GM19035 (cell line): ENCODE data around the gene BTF3.
"Not testable (repeated sequence)": the region's sequence is repeated elsewhere in the genome, so short reads cannot be mapped to it uniquely, and the experiment has no call there.

Experiments used
- ATAC-seq: cut with Tn5 transposase; IDR thresholded peaks from one replicate; pipeline ENCODE4 v1.9.1; 2021; ENCODE audit not compliant: unreplicated experiment

Gene BTF3

DNA sequence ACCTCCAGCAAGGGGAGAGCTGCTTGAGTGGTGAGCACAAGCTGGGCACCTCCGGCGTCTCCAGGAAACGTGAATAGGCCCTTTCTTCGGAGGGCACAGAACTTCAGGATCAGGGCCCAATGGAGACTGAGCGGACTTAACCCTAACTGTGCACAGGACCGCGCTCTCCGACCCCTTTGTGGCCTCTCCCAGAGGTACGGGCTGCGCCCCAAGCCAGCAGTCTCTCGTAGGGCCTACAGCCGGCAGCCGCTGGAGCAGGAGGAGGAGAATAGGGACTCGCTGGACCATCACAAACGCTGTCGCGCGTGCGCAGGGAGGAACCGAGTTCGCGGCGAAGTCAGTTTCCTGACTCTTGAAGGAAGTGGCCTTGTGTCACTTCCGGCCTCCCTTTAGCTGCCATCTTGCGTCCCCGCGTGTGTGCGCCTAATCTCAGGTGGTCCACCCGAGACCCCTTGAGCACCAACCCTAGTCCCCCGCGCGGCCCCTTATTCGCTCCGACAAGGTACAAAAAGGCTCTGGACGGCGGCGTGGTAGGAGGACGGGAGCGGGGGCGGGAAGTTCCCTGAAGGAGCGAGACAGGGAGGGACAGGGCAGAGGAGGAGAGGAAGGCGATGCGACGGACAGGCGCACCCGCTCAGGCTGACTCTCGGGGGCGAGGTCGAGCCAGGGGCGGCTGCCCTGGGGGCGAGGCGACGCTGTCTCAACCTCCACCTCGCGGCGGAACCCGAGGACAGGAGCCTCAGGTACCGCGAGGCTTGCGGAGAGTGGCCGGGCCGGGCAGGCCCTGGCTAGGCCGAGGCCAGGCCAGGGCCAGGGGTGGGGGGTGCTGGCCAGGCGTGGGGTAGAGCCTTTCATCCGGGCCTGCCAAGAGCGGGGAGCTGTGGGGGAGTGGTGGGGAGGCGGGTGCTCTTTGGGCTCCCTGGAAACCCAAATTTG is at the start of gene BTF3:
BTF3 (plus strand) TSS at position 386 of the 936 bp plus-strand sequence; CDS start at position 612, 226 bp downstream.
- peak; percentile 94 for ATAC-seq

DNA sequence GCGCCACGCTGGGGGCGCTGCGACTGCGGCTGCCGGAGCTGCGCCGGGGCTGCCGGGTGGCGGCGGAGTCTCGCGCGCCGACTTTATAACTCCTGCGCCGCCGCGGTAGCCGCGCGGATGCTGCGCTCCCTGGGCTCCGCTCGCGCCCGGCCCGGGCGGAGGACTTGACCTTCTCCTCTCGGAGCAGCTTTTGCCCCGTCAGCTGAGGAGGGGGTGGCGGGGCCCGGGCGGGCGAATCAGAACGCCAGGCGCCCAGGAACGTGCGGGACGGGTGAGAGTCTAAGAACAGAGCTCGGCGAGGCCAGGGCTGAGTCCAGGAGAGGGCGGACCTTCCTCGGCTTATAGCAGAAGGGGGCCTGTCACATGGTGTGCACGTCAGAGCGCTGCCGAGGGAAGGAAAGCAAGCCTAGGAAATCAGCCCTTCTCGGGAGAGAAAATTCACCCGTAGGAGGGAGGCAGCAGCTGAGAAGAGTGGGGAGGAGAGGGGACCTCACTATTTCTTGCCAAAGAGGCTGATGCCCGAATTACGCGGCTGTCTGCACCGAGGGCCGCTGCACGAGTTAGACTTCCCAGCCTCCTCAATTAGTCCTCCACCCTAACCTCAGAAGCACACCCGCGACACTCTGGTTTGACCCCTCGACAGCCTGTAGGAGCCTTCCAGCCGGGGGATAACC is 49.6 kb upstream of the BTF3 start, which contains the start of gene FOXD1:
FOXD1 (minus strand) TSS at position 315 of the 674 bp plus-strand sequence. CDS start 415 bp downstream, outside the sequence.
- ATAC-seq, result peak; percentile 67

DNA sequence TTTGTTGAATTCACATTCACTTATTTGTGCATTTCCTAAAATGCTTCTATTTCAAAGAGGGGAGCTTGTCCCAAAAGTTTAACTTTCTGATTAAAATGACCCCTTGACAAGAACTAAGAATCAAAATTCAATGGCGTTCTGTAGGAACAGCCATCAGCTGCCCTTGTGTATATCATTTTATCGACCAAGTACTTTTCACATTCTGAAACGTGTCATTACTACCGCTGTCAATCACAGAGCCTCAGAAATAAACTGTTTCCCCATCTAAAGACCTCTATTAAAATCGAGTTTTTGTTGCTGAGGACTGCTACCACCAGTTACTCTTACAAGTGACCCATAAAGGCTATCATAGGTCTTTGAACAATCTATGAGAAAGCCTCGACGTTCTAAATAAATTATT is 48.1 kb upstream of the BTF3 start:
- ATAC-seq, result no peak

DNA sequence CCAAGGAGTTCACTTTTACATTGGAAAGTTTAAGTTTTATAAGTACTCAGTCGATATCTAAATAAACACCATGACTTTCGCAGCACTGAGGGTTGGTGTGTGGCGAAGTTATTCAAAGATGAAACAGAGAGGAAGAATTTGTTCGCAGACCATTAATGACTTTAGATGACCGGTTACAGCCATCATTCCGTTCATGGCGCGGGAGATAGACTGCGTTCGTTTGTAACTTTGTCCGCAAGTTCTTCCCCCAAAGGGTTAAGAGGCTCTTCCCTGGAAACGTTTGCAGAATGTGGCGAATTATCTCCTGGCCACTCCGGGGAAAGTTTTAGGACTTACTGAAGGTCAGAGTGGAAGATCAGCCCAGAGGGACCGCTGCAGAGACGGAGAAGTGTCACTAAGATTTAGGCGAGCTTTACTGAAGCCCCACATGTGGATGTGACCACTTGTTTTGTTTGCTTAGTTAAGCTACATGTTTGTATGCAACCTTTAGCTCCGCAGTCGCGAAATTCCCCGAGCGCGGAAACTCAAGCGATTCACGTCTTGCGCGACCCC is 47.5 kb upstream of the BTF3 start:
- no peak for ATAC-seq

DNA sequence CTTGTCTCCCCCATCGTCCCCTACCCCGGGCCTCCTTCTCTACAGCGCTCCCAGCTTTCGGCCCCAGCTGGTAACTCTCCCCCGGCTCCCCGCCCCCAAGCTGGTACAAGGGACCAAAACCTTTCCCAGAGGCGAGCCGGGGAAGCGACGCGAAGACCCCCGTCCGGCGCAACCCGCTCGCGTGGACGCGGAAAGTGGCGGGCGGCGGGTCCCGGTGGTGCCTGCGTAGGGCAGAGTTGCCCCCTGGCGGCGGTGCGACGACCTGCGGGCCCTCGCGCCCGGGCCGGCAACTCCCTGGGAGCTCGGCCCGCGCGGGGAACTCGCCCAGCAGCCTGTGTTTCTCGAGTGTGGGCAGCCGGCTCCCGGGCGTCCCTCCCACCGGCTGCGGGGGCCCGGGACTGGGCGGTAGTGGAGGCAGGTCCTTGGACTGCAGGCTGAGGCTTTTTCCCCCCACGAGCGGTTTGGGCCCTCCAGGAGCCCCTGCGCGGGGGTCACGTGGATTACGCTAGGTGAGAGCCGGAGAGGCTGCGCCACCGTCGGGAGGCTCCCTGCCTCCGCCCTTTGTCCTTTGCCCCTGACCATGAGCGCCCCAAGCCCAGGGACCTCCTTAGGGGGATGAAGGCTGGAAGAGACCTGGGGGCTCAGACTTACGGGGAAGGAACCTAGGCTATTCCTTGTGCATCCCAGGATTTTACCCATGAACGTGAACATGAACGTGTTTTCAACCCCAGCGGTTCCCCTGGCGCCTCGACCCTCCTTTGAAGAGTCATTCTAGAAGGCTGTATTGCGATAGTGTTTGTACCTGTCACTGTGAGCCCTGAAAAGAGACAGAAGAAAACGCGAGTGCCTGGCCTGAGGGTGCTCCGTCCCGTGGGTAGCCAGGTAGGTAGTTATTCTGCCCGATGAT is 46.8 kb upstream of the BTF3 start:
- no peak for ATAC-seq

DNA sequence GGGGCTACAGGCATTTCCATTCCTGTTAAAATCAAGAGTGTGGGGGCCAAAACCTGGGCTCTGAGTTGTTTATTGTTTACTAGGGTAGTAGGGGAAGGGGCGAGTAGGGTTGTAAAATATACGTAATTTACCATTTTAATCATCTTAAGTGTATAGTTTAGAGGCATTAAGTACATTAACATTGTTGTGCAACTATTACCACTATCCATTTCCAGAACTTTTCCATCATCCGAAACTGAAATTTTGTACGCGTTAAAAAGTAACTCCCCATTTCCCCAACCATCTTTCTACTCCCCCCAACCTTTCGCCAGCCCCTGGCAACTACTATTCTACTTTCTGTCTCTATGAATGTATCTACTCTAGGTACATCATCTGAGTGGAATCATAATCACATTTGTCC is 46.0 kb upstream of the BTF3 start:
- no peak for ATAC-seq

DNA sequence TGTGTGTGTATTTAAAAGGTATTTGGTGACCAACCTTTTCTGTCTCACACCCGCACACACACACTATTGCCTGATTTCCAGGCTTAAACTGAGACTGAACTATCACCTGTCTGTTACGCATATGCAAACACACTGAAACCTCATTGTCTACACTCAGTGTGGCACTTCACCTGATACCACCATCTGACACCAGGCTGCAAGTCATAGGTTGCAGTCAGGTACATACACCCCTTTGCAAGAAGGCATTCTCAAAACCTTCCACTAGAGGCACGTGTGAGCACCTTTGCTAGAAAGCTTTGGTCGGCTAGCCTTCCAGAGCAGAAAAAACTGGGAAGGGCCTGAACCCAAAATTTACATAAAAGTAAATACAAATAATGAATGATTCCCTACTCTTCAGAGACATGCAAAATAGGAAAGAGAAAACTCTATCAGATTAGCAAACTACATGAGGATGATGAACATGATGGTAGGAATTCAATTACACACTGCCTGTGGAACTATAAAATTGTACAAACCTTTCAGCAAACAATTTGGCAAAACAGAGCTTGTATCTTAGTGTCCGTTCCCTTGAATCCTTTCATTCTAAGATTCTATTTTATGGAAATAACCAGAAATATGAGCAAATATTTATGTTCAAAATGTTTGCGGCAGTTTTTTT is 43.7 kb upstream of the BTF3 start:
- peak; percentile 71 for ATAC-seq

DNA sequence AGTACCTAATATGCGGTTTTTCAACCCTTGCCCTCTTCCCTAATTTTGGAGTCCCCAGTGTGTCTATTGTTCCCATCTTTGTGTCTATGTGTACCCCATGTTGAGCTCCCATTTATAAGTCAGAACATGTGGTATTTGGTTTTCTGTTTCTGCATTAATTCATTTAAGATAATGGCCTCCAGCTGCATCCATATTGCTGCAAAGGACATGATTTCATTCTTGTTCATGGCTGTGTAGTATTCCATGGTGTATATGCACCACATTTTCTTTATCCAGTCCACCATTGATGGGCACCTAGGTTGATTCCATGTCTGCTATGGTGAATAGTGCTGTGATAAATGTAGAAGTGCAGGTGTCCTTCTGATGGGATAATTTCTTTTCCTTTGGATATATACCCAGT is 41.8 kb upstream of the BTF3 start:
- ATAC-seq, result not testable (repeated sequence)

DNA sequence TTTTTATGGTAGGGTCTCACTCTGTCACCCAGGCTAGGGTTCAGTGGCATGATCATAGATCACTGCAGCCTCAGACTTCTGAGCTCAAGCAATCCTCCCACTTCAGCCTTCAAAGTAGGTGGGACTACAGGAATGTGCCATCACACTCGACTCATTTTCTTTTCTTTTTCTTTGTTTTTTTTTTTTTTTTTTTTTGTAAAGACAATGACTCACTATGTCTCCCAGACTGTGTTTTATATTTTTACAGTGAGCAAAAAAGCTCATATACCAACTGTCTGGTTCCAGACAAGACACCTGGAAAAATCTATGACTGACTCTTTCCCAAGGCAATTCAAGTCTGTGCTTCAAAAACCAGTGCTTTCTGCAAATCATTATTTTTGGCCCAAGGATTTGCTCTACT is 38.9 kb upstream of the BTF3 start:
- no peak for ATAC-seq

DNA sequence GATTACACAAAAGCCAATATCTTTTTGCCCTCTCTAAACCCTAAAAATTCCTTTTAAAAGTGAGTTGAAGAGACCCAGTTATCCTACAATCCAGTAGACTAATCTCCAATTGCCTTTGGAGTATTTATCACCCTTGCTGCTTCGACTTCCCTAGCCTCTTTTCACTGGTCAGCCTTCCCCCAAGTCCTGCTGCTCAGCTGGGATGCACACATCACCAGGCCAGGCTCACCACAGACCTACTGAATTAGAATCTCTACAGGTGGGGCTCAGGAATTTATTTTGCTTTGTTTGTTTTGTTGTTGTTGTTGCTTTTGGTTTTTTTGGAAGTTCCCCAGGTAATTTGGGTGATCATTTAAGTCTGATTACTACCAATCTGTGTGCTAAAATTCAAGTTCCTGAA is 38.1 kb upstream of the BTF3 start:
- ATAC-seq, result no peak

DNA sequence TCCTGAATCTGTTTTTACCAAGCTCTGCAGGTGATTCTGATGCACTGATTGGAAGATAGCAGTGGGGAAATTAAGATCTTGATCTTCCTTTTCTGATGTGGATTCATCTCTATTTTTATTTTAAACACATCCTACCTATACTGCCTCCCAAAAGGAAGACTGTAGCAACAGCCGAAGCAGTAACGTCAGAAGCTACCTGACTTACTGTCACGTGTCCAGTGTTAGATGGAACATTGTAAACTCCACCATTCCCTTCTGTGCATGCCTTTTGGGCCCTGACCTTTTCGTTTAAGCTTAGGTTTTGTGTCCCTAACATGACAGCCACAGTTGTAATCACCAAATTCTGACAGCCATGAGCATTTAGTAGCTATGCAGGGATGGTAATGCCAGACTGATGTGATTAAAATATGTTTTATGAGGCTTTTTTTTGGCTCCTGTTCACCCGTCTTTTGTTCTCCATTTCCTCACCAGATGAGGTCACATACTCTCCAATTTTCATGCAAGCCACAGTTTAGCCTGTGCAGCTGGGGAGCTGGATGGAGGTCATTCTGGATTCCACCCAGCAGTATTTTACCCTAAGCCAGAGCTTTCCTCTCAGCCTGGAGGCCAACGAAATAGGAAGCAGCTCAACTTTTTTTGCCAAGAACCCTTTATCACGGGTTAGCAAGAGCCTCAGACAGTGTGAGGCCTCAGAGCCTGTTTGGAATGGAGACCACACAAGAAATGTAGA is 34.1 kb upstream of the BTF3 start:
- no peak for ATAC-seq

DNA sequence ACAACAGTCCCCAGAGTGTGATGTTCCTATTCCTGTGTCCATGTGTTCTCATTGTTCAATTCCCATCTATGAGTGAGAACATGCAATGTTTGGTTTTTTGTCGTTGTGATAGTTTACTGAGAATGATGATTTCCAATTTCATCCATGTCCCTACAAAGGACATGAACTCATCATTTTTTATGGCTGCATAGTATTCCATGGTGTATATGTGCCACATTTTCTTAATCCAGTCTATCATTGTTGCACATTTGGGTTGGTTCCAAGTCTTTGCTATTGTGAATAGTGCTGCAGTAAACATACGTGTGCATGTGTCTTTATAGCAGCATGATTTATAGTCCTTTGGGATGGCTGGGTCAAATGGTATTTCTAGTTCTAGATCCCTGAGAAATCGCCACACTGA is 29.6 kb upstream of the BTF3 start:
- not testable (repeated sequence) for ATAC-seq

DNA sequence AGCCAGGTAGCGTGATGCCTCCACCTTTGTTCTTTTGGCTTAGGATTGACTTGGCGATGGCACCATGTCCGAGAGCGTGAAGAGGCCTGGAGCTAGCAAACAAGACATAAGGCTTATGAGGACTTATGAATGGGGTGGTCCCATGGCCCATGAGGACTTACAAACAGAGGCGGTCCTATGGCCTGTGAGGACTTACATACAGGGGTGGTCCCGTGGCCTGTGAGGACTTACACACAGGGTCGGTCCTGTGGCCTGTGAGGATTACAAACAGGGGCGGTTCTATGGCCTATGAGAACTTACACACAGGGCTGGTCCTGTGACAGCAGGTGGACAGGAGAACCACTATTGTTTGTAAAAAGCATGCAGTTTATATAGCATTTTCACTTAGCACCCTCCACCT is 28.4 kb upstream of the BTF3 start:
- no peak for ATAC-seq

DNA sequence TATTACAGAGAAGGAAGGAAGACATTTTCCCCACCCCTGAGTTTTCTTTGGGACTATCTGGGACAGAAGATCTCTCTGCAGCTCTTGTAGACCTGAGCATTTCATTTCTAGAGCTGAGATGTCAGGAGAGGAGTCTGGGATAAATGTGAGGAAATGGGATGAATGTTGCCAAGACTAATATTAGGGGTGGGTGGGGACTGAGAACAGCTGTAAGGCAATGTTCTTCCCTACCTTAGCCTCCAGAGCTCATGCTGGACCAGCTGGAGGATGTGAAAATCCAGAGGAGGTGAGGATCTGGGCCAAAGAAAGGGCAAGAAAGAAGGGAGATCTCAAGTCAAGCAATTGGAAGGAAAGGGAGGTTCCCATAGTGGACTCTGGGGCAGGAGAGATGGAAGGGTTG is 26.6 kb upstream of the BTF3 start:
- no peak for ATAC-seq

DNA sequence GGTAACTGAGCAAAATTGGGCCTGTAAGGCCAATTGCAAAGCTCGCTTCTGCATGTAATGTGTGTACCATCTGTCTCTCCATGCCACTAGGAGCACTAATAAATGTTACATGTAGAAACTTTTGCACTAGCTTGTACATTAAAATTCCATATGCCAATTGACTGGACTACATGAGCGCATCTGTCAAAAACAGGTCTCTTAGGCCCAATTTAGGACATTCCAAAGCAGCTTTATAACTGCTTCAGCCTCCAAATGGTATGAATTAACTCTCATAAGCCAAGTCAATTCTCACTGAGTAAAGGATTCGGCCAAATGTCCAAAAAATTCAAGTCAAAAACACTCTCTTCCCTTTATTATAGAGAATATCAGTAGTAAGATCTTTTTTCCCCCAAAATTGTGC is 26.1 kb upstream of the BTF3 start:
- no peak for ATAC-seq

DNA sequence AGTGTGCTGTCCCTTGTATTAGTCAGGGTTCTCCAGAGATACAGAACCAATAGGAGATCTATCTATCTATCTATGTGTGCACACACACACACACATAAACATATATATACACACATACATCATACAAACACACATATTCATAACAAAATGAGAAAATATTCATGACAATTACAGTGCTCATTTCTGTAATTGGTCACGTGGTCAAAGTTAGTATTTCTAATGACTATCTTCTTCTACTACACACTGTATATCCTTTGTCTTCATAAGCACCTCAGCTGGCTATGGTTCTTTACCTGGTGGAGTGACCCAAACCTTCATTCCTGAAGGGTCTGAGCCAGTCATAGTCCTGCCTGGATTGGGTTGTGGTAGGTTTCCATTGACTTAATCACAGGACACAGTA is 17.7 kb upstream of the BTF3 start:
- ATAC-seq, result no peak

DNA sequence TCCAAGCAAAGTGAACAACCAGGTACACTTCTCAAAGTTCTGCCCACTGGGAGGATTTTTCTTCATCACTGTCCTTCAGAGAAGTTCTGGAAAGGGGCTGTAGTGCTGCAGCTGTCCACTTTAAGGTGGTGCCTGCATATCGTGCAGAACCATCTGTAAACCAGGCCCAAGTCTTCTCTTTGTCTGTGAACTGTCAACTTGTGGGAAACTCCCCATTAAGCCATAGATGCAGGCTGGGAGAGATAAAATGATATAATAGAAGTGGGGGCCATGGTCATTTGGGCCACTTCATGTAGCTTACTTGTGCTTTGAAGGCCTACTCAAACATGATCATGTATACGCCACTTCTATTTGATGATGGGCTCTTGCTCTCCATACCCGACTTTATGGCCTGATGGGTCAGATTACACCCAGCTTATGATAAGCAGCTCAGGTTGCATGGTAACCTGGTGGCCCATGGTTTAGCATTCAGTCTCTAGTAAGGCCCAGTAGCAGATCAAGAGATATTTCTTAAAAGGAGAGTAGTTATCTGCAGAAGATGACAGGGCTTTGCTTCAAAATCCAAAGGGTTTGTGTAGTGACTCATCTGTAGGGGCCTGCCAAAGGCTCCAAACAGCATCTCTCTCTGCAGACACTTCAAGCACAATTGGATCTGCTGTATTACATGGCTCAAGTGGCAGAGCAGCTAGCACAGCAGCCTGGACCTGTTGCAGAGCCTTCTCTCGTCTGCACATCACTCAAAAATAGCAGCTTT is 15.7 kb upstream of the BTF3 start:
- ATAC-seq, result no peak

DNA sequence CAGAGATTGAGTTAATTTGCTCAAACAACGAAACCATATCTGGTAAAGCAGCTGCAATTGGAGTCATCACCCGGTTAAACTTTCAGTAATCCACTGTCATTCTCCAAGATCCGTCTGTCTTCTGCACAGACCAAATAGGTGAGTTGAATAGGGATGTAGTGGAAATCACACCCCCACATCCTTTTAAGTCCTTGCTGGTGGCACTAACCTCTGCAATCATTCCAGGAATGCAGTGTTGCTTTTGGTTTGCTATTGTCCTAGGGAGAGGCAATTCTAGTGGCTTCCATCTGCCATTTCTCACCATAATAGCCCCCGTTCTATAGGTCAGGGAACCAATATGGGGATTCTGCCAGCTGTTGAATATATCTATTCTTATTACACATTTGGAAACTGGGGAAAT is 14.6 kb upstream of the BTF3 start:
- no peak for ATAC-seq

DNA sequence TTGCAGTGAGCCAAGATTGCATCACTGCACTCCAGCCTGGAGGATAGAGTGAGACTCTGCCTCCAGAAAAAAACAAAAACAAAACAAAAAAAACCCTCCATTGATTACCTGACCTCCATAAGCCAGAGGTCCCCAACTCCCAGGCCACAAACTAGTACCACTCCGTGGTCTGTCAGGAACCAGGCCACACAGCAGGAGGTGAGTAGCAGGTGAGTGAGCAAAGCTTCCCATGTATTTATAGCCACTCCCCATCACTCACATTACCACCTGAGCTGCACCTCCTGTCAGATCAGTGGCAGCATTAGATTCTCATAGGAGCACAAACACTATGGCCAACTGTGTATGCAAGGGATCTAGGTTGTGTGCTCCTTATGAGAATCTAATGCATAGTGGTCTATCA is 13.7 kb upstream of the BTF3 start:
- no peak for ATAC-seq
